HEK293 (cell line): Measurements from ENCODE around the gene ARID3A.

Experiments
- BCL11A ChIP-seq: fragments of 450-650 bp; formaldehyde crosslinking; IDR thresholded peaks from 2 replicates; pipeline ENCODE4 v1.5.1; 2016; ENCODE audit warnings: low read depth, missing biosample characterization, missing genetic modification characterization
- KLF10 ChIP-seq: fragments of 450-650 bp; IDR thresholded peaks from 2 replicates; pipeline ENCODE4 v1.5.1; 2018; ENCODE audit warnings: missing biosample characterization, mild to moderate bottlenecking, missing genetic modification characterization
- PATZ1 ChIP-seq: fragments of 450-650 bp; formaldehyde crosslinking; IDR thresholded peaks from 2 replicates; pipeline ENCODE4 v1.5.1; 2016; ENCODE audit warnings: missing biosample characterization, missing genetic modification characterization
- PRDM6 ChIP-seq: fragments of 450-650 bp; formaldehyde crosslinking; IDR thresholded peaks from 2 replicates; pipeline ENCODE4 v1.5.1; 2017; ENCODE audit warnings: missing biosample characterization, missing genetic modification characterization
- REST ChIP-seq: fragments of 450-650 bp; formaldehyde crosslinking; IDR thresholded peaks from 2 replicates; pipeline ENCODE4 v1.5.1; 2016; ENCODE audit warnings: missing biosample characterization, missing genetic modification characterization
- YY2 ChIP-seq: fragments of 450-650 bp; formaldehyde crosslinking; IDR thresholded peaks from 2 replicates; pipeline ENCODE4 v1.5.1; 2016; ENCODE audit warnings: missing biosample characterization, missing genetic modification characterization
- ZBTB1 ChIP-seq: fragments of 450-650 bp; formaldehyde crosslinking; IDR thresholded peaks from 2 replicates; pipeline ENCODE4 v1.5.1; 2016; ENCODE audit warnings: missing biosample characterization, missing genetic modification characterization
- ZBTB21 ChIP-seq: fragments of 450-650 bp; formaldehyde crosslinking; IDR thresholded peaks from 2 replicates; pipeline ENCODE4 v1.5.1; 2017; ENCODE audit warnings: missing biosample characterization, missing genetic modification characterization
- ZBTB26 ChIP-seq: fragments of 450-650 bp; formaldehyde crosslinking; optimal IDR thresholded peaks from 2 replicates; pipeline ENCODE3; 2016; ENCODE audit warnings: missing biosample characterization, mild to moderate bottlenecking, missing genetic modification characterization
- ZBTB44 ChIP-seq: fragments of 450-650 bp; IDR thresholded peaks from 2 replicates; pipeline ENCODE4 v1.5.1; 2018; ENCODE audit warnings: missing biosample characterization, mild to moderate bottlenecking, missing genetic modification characterization
- ZIC2 ChIP-seq: fragments of 450-650 bp; formaldehyde crosslinking; IDR thresholded peaks from 2 replicates; pipeline ENCODE4 v1.5.1; 2016; ENCODE audit warnings: missing biosample characterization, missing genetic modification characterization
- ZNF157 ChIP-seq: fragments of 450-650 bp; formaldehyde crosslinking; IDR thresholded peaks from 2 replicates; pipeline ENCODE4 v1.5.1; 2016; ENCODE audit warnings: missing biosample characterization, missing genetic modification characterization
- ZNF184 ChIP-seq: fragments of 450-650 bp; IDR thresholded peaks from 2 replicates; pipeline ENCODE4 v1.5.1; 2018; ENCODE audit warnings: missing biosample characterization, mild to moderate bottlenecking, missing genetic modification characterization
- ZNF2 ChIP-seq: fragments of 450-650 bp; formaldehyde crosslinking; IDR thresholded peaks from 2 replicates; pipeline ENCODE4 v1.5.1; 2016; ENCODE audit warnings: missing biosample characterization, missing genetic modification characterization
- ZNF214 ChIP-seq: fragments of 450-650 bp; formaldehyde crosslinking; IDR thresholded peaks from 2 replicates; pipeline ENCODE4 v1.5.1; 2017; ENCODE audit warnings: missing biosample characterization, mild to moderate bottlenecking, missing genetic modification characterization, borderline replicate concordance
- ZNF223 ChIP-seq: fragments of 450-650 bp; formaldehyde crosslinking; IDR thresholded peaks from 2 replicates; pipeline ENCODE4 v1.5.1; 2016; ENCODE audit warnings: missing biosample characterization, missing genetic modification characterization
- ZNF248 ChIP-seq: fragments of 450-650 bp; formaldehyde crosslinking; IDR thresholded peaks from 2 replicates; pipeline ENCODE4 v1.5.1; 2017; ENCODE audit warnings: missing biosample characterization, missing genetic modification characterization
- ZNF266 ChIP-seq: fragments of 450-650 bp; formaldehyde crosslinking; IDR thresholded peaks from 2 replicates; pipeline ENCODE4 v1.5.1; 2016; ENCODE audit warnings: missing biosample characterization, missing genetic modification characterization, low read depth
- ZNF324 ChIP-seq: fragments of 450-650 bp; formaldehyde crosslinking; IDR thresholded peaks from 2 replicates; pipeline ENCODE4 v1.5.1; 2016; ENCODE audit warnings: missing biosample characterization, missing genetic modification characterization
- ZNF398 ChIP-seq: fragments of 450-650 bp; formaldehyde crosslinking; IDR thresholded peaks from 2 replicates; pipeline ENCODE4 v1.5.1; 2017; ENCODE audit warnings: missing biosample characterization, missing genetic modification characterization
- ZNF521 ChIP-seq: fragments of 450-650 bp; formaldehyde crosslinking; IDR thresholded peaks from 2 replicates; pipeline ENCODE4 v1.5.1; 2017; ENCODE audit warnings: missing biosample characterization, mild to moderate bottlenecking, missing genetic modification characterization
- ZNF544 ChIP-seq: fragments of 450-650 bp; formaldehyde crosslinking; IDR thresholded peaks from 2 replicates; pipeline ENCODE4 v1.5.0; 2017; ENCODE audit warnings: missing biosample characterization, missing genetic modification characterization
- ZNF555 ChIP-seq: fragments of 450-650 bp; formaldehyde crosslinking; conservative IDR thresholded peaks from 2 replicates; pipeline ENCODE4 v1.5.1; 2017; ENCODE audit warnings: missing biosample characterization, mild to moderate bottlenecking, missing genetic modification characterization, inconsistent platforms
- ZNF580 ChIP-seq: fragments of 450-650 bp; formaldehyde crosslinking; IDR thresholded peaks from 2 replicates; pipeline ENCODE4 v1.5.1; 2016; ENCODE audit warnings: missing biosample characterization, missing genetic modification characterization
- ZNF585B ChIP-seq: fragments of 450-650 bp; formaldehyde crosslinking; IDR thresholded peaks from 2 replicates; pipeline ENCODE4 v1.5.1; 2016; ENCODE audit warnings: missing biosample characterization, missing genetic modification characterization
- ZNF610 ChIP-seq: fragments of 450-650 bp; formaldehyde crosslinking; IDR thresholded peaks from 2 replicates; pipeline ENCODE4 v1.5.1; 2016; ENCODE audit warnings: missing biosample characterization, missing genetic modification characterization, borderline replicate concordance
- ZNF76 ChIP-seq: fragments of 450-650 bp; formaldehyde crosslinking; IDR thresholded peaks from 2 replicates; pipeline ENCODE4; 2016; ENCODE audit warnings: low read depth, missing biosample characterization, missing genetic modification characterization, borderline replicate concordance
- ZNF768 ChIP-seq: fragments of 450-650 bp; formaldehyde crosslinking; IDR thresholded peaks from 2 replicates; pipeline ENCODE4 v1.5.1; 2018; ENCODE audit warnings: missing biosample characterization, mild to moderate bottlenecking, missing genetic modification characterization
- ZXDB ChIP-seq: fragments of 450-650 bp; formaldehyde crosslinking; IDR thresholded peaks from 2 replicates; pipeline ENCODE4 v1.5.1; 2016; ENCODE audit warnings: missing biosample characterization, missing genetic modification characterization

Gene ARID3A

GRCh38 chr19:903266-903797 lies 22.5 kb upstream of the ARID3A start (continued):
- TF ChIP-seq ZNF544 (tag by site-specific recombination) = no peak
- TF ChIP-seq ZNF521 (tag by site-specific recombination) = no peak
- TF ChIP-seq ZNF555 (tag by site-specific recombination) = no peak
- no peak for TF ChIP-seq ZNF324
- TF ChIP-seq ZNF214 = no peak
- no peak for TF ChIP-seq ZNF223
- TF ChIP-seq ZNF248 (tag by site-specific recombination) = no peak
- no peak for TF ChIP-seq YY2 (tag by site-specific recombination)
- no peak for TF ChIP-seq REST (tag by site-specific recombination)
- TF ChIP-seq KLF10 (tag by site-specific recombination) = no peak
- no peak for TF ChIP-seq ZBTB21 (tag by site-specific recombination)
- peak; percentile 61 for TF ChIP-seq ZBTB26 (tag by site-specific recombination)
- TF ChIP-seq ZNF610 = no peak
- no peak for TF ChIP-seq PRDM6 (tag by site-specific recombination)
- no peak for TF ChIP-seq ZNF2 (tag by site-specific recombination)
- peak; percentile 90 for TF ChIP-seq ZNF398
- TF ChIP-seq ZNF580 (tag by site-specific recombination) = no peak
- TF ChIP-seq ZNF585B (tag by site-specific recombination) = no peak
- TF ChIP-seq ZNF184 = no peak
- TF ChIP-seq ZNF266 (tag by site-specific recombination) = no peak
- TF ChIP-seq ZXDB (tag by site-specific recombination) = no peak
- TF ChIP-seq ZIC2 = peak; percentile 96
- TF ChIP-seq PATZ1 = peak; percentile 83
- no peak for TF ChIP-seq ZNF768
- no peak for TF ChIP-seq ZBTB1 (tag by site-specific recombination)
- TF ChIP-seq ZBTB44 (tag by site-specific recombination) = no peak
- TF ChIP-seq ZNF76 (tag by site-specific recombination) = no peak
- TF ChIP-seq BCL11A (tag by site-specific recombination) = no peak
- TF ChIP-seq ZNF157 (tag by site-specific recombination) = no peak
